Endothelial cell (in vitro differentiated cells): ENCODE data around the gene DIRAS3. TPM values are rescaled to one million over a fixed set of nuclear protein-coding genes. Genes with fewer than 3 reads are reported as not detected.
"Not testable (repeated sequence)": the region's sequence is repeated elsewhere in the genome, so short reads cannot be mapped to it uniquely, and the experiment has no call there.

Experiments
- DNase-seq: peaks from one replicate; pipeline ENCODE4 v3.0.0; 2021; ENCODE audit warnings: low spot score
- H3K27ac Mint-ChIP-seq: one replicate; pipeline ENCODE4 v1.8.0; 2021; ENCODE audit warnings: mixed read lengths, inconsistent platforms; ENCODE audit not compliant: unreplicated experiment
- H3K27me3 Mint-ChIP-seq: one replicate; pipeline ENCODE4 v1.8.0; 2021; ENCODE audit warnings: mild to moderate bottlenecking, moderate library complexity, mixed read lengths, inconsistent platforms; ENCODE audit not compliant: unreplicated experiment
- H3K36me3 Mint-ChIP-seq: one replicate; pipeline ENCODE4 v1.8.0; 2021; ENCODE audit warnings: mild to moderate bottlenecking, low read depth, mixed read lengths, inconsistent platforms; ENCODE audit not compliant: unreplicated experiment
- H3K4me1 Mint-ChIP-seq: one replicate; pipeline ENCODE4 v1.8.0; 2021; ENCODE audit warnings: mild to moderate bottlenecking, mixed read lengths, inconsistent platforms; ENCODE audit not compliant: unreplicated experiment
- H3K4me3 Mint-ChIP-seq: one replicate; pipeline ENCODE4 v1.8.0; 2021; ENCODE audit warnings: mild to moderate bottlenecking, mixed read lengths, inconsistent platforms; ENCODE audit not compliant: unreplicated experiment
- H3K9me3 Mint-ChIP-seq: one replicate; pipeline ENCODE4 v1.8.0; 2021; ENCODE audit warnings: mixed read lengths, inconsistent platforms; ENCODE audit not compliant: unreplicated experiment
- CTCF ChIP-seq: fragments of 200-600 bp; sonication (generic); IDR thresholded peaks from one replicate; pipeline ENCODE4 v1.5.0; 2021; ENCODE audit warnings: antibody characterized with exemption; ENCODE audit not compliant: unreplicated experiment
- total RNA-seq: library from RNA; stranded (reverse); fragmentation: NEBNext Ultra II Directional; extraction: Animal tissue kit (Norgen Biotek cat#: 25700); gene quantifications from one replicate; pipeline ENCODE4 v1.2.1, GENCODE V29; 2021; ENCODE audit not compliant: unreplicated experiment

DIRAS3 gene
- total RNA-seq, 1 donor from 2014 or later = 0.49 TPM

DNA sequence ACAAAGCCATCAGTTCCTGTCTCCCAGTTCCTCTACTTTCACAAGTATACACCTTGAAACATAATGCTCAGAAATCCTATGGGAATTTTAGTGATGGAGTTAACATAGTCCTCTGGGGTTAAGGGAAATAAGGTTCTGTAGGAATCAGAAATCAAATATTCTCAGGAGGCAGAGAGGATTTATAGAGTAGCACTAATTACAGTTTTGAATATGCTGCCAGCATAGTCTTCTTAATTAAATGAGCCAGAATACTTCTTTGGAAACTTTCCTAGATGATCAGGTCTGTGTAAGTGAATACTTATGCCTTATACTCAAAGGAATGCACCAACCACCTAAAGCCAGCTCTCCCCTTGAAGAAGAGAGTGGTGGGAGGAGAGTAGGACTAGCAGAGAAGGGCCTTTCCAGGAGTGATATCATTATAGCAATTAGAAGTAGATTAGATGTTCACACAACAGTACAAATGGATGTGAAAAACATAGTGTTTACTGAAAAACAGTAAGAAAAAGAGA lies 31.4 kb upstream of the DIRAS3 start:
- Mint-ChIP-seq H3K4me3 (no peak overlapping the region), H3K4me1 (no peaks in the 10 kb centered on the region), H3K27ac (no peak overlapping the region), H3K9me3 (no peaks in the 10 kb centered on the region), H3K27me3 (peaks cover 3% of the 10 kb centered on the region), H3K36me3 (no peaks in the 10 kb centered on the region)
- no peak for DNase-seq
- no peak for TF ChIP-seq CTCF

- no peak for TF ChIP-seq CTCF
- Mint-ChIP-seq H3K27ac (no peak overlapping the region), H3K4me1 (no peaks in the 10 kb centered on the region), H3K4me3 (no peak overlapping the region), H3K9me3 (no peaks in the 10 kb centered on the region), H3K27me3 (peaks cover 3% of the 10 kb centered on the region), H3K36me3 (no peaks in the 10 kb centered on the region)
- no peak for DNase-seq
These were observed 28.2 kb upstream of the DIRAS3 start for GRCh38 chr1:68078647-68079046.

DNA sequence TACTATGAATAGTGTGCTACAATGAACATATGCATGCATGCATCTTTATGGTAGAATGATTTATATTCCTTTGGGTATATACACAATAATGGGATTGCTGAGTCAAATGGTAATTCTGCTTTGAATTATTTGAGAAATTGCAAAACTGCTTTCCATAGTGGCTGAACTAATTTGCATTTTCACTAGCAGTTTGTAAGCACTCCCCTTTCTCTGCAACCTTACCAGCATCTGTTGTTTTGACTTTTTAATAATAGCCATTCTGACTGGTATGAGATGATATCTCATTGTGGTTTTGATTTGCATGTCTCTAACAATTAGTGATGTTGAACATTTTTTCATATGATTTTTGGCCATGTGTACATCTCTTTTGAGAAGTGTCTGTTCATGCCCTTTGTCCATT lies 24.0 kb upstream of the DIRAS3 start:
- H3K27me3 Mint-ChIP-seq = peaks cover 3% of the 10 kb centered on the region
- no peak for DNase-seq
- TF ChIP-seq CTCF = no peak
- no peak overlapping the region for H3K4me3 Mint-ChIP-seq
- no peaks in the 10 kb centered on the region for H3K9me3 Mint-ChIP-seq
- no peaks in the 10 kb centered on the region for H3K4me1 Mint-ChIP-seq
- no peaks in the 10 kb centered on the region for H3K36me3 Mint-ChIP-seq
- H3K27ac Mint-ChIP-seq = no peak overlapping the region

DNA sequence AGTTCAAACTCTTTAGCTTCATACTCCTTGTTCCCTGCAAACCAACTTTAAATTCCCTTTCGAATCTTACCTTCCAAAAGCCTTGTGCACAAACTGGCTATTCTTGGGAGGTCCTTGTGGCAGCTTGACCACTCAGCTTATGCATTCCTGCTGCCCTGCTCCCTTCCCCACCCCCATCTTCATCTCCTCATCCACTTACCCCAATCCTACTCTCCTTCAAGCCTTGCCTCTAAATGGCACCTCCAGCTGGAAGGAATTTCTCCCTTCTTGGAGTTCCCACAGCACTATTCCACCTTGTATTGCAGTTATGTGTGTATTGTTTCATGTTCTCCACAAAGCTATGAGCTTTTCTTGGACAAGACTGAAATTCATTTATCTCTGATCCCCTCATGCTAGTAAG lies 15.3 kb upstream of the DIRAS3 start:
- H3K36me3 Mint-ChIP-seq = no peaks in the 10 kb centered on the region
- H3K4me1 Mint-ChIP-seq = no peaks in the 10 kb centered on the region
- TF ChIP-seq CTCF = no peak
- no peak overlapping the region for H3K4me3 Mint-ChIP-seq
- no peak for DNase-seq
- H3K27ac Mint-ChIP-seq = no peak overlapping the region
- no peaks in the 10 kb centered on the region for H3K27me3 Mint-ChIP-seq
- H3K9me3 Mint-ChIP-seq = no peaks in the 10 kb centered on the region

DNA sequence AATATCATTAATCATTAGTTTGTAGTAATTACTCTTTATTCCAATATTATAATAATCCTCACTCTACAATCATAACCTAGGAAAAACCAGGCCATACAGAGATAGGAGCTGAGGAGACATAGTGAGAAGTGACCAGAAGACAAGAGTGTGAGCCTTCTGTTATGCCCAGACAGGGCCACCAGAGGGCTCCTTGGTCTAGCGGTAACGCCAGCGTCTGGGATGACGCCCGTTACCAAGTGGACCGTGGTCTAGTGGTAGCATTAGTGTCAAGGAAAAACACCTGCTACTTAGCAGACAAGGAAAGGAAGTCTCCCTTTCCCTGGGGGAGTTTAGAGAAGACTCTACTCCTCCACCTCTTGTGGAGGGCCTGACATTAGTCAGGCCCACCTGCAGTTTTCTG lies 7.6 kb upstream of the DIRAS3 start:
- not testable (repeated sequence) for H3K4me1 Mint-ChIP-seq, H3K36me3 Mint-ChIP-seq, H3K4me3 Mint-ChIP-seq, H3K9me3 Mint-ChIP-seq, DNase-seq, H3K27ac Mint-ChIP-seq, H3K27me3 Mint-ChIP-seq

GRCh38 chr1:68057564-68057963 lies 7.1 kb upstream of the DIRAS3 start:
- peak; percentile 18 for TF ChIP-seq CTCF
- H3K4me3 Mint-ChIP-seq = no peak overlapping the region
- H3K36me3 Mint-ChIP-seq = peaks cover 5% of the 10 kb centered on the region
- peaks cover 5% of the 10 kb centered on the region for H3K9me3 Mint-ChIP-seq
- H3K27me3 Mint-ChIP-seq = peaks cover 3% of the 10 kb centered on the region
- no peak for DNase-seq
- H3K4me1 Mint-ChIP-seq = no peaks in the 10 kb centered on the region
- no peak overlapping the region for H3K27ac Mint-ChIP-seq
